HT-29 (cell line): ENCODE results near the gene FBXO44. TPM values are rescaled to one million over a fixed set of nuclear protein-coding genes. Genes with fewer than 3 reads are reported as not detected.

Experiments used
- DNase-seq: peaks from one replicate; pipeline ENCODE4 v3.0.0-alpha.2; 2015; ENCODE audit warnings: low spot score
- total RNA-seq: library from RNA; depleted of rRNA; stranded (reverse); fragments of >200 nt; shearing (Covaris generic); gene quantifications from 2 replicates; pipeline ENCODE4 v1.2.3, GENCODE V29; 2014

Gene FBXO44
- total RNA-seq, 1 experiment from 2014 or later: 0.33 TPM

- no peak for DNase-seq
Measured at GRCh38 chr1:11690397-11691301, 36.0 kb downstream of the FBXO44 start.

- DNase-seq: no peak
Measured at GRCh38 chr1:11691302-11691914, 36.7 kb downstream of the FBXO44 start, which contains the start of gene DRAXIN. Gene DRAXIN, plus strand, starts transcription at chr1:11691710. Its CDS starts 14,549 bp downstream, at chr1:11706259.

- DNase-seq: no peak
Measured at GRCh38 chr1:11691928-11692711, 37.4 kb downstream of the FBXO44 start.

- no peak for DNase-seq
Measured at GRCh38 chr1:11693024-11693590, 38.4 kb downstream of the FBXO44 start.

- no peak for DNase-seq
Measured at GRCh38 chr1:11693917-11694316, 39.2 kb downstream of the FBXO44 start.

- no peak for DNase-seq
Measured at GRCh38 chr1:11695861-11696260, 41.2 kb downstream of the FBXO44 start.

GRCh38 chr1:11697188-11697892, 42.7 kb downstream of the FBXO44 start:
- no peak for DNase-seq

- DNase-seq: no peak
Measured at GRCh38 chr1:11697893-11698210, 43.2 kb downstream of the FBXO44 start.

GRCh38 chr1:11700601-11701467, 46.2 kb downstream of the FBXO44 start:
- no peak for DNase-seq

- DNase-seq: no peak
Measured at GRCh38 chr1:11701551-11701961, 46.9 kb downstream of the FBXO44 start.

GRCh38 chr1:11701981-11702803, 47.5 kb downstream of the FBXO44 start:
- DNase-seq: no peak

GRCh38 chr1:11703357-11704193, 48.9 kb downstream of the FBXO44 start:
- DNase-seq: no peak

- DNase-seq: no peak
Measured at GRCh38 chr1:11704194-11704529, 49.5 kb downstream of the FBXO44 start.

GRCh38 chr1:11704691-11705475, 50.2 kb downstream of the FBXO44 start:
- no peak for DNase-seq

GRCh38 chr1:11705596-11705995, 50.9 kb downstream of the FBXO44 start:
- DNase-seq: no peak

- no peak for DNase-seq
Measured at GRCh38 chr1:11706292-11706691, 51.6 kb downstream of the FBXO44 start.

GRCh38 chr1:11707621-11708276, 53.1 kb downstream of the FBXO44 start:
- DNase-seq: peak; percentile 72
